ENCODE results near the gene GRK1. TPM values are rescaled to one million over a fixed set of nuclear protein-coding genes. Genes with fewer than 3 reads are reported as not detected.

GRK1 gene
- total and polyA plus RNA-seq, 2 of the 4 experiments (the other 2 are of a cell fraction): not detected

GRCh38 chr13:113650731-113651148 lies 16.3 kb upstream of the GRK1 start:
- Histone ChIP-seq H3K56ac (ENCODE audit: extremely low read depth, insufficient read depth, low read length) (no peak overlapping the region), H2BK5ac (ENCODE audit: low read depth, low read length, poor library complexity, severe bottlenecking) (no peak overlapping the region), H3K27ac (ENCODE audit: insufficient read depth, low read length) (no peak overlapping the region), H4K20me1 (ENCODE audit: insufficient read depth, low read length) (no peaks in the 10 kb centered on the region; the same call in 1 of the 2 replicates), H3K23ac (ENCODE audit: low read depth, low read length) (no peak overlapping the region), H2BK120ac (ENCODE audit: low read depth, low read length) (no peak overlapping the region), H3K4me1 (ENCODE audit: control insufficient read depth, insufficient read depth, low read length) (peaks cover 2% of the 10 kb centered on the region; the same call in 1 of the 2 replicates), H3K4me2 (ENCODE audit: low read depth, low read length) (no peak overlapping the region), H3K4ac (ENCODE audit: low read depth, low read length) (no peak overlapping the region), H2BK20ac (ENCODE audit: low read depth, low read length) (no peak overlapping the region), H3K9me3 (ENCODE audit: control insufficient read depth, insufficient read depth, low read length) (no peaks in the 10 kb centered on the region), H3K9ac (ENCODE audit: low read depth, low read length) (no peak overlapping the region), H2AFZ (replicated peaks; ENCODE audit: low read length, poor library complexity) (no peak overlapping the region), H3K18ac (ENCODE audit: low read depth, low read length) (no peak overlapping the region), H4K8ac (ENCODE audit: low read depth in 2 of 2, low read length in 2 of 2) (no peak overlapping the region), H3K9me1 (ENCODE audit: insufficient read depth, low read length) (0 out of 2 replicates have a peak, but pooled peaks cover 4% of the 10 kb centered on the region), H4K5ac (ENCODE audit: low read depth, low read length) (no peak overlapping the region), H3K4me3 (ENCODE audit: insufficient read depth, low read depth, low read length) (no peak overlapping the region), H3K14ac (replicated peaks; ENCODE audit: low read depth, low read length) (no peak overlapping the region), H4K91ac (ENCODE audit: insufficient read depth, low read depth, low read length) (no peak overlapping the region), H3K79me1 (ENCODE audit: low read depth in 1 of 2, low read length in 2 of 2) (no peaks in the 10 kb centered on the region), H2BK15ac (ENCODE audit: low read depth, low read length) (no peak overlapping the region), H2AK5ac (ENCODE audit: low read depth, low read length) (no peak overlapping the region), H2AK9ac (replicated peaks; ENCODE audit: low read depth, low read length, poor library complexity) (no peak overlapping the region), H3K27me3 (ENCODE audit: control insufficient read depth, insufficient read depth, low read length) (no peaks in the 10 kb centered on the region), H3K36me3 (ENCODE audit: control insufficient read depth, insufficient read depth, low read length) (peaks cover 1% of the 10 kb centered on the region; the same call in 1 of the 2 replicates)
- TF ChIP-seq RAD21 (IDR thresholded peaks at IDR 0.05; ENCODE audit: low read length): no peak
- TF ChIP-seq MXI1 (IDR thresholded peaks at IDR 0.05; ENCODE audit: borderline replicate concordance, low read depth, low read length): no peak
- TF ChIP-seq MAFK (IDR thresholded peaks at IDR 0.05; ENCODE audit: low read depth, low read length): no peak
- no peak for TF ChIP-seq FOS (IDR thresholded peaks at IDR 0.05; ENCODE audit: low read depth, low read length)
- no peak for TF ChIP-seq ELK1 (IDR thresholded peaks at IDR 0.05; ENCODE audit: borderline replicate concordance, low read depth, low read length)
- no peak for TF ChIP-seq USF2 (IDR thresholded peaks at IDR 0.05; ENCODE audit: low read depth, low read length)
- CTCF ChIA-PET: no interaction called here
- dilution Hi-C loops (cut with HindIII; ENCODE audit: low sequenced_read_pairs, unreplicated experiment): no loop called here
- POLR2A ChIA-PET (ENCODE audit: unreplicated experiment): no interaction called here
- BruUV-seq (replicated peaks): no TSS peak
- WGBS, 2 experiments (ENCODE audit: extremely low coverage in 2 of 2, insufficient read length in 1 of 2): 97% methylated on average over 12 of the region's 16 CpGs; no CpG with 5 or more reads in 1 of the 2 experiments
- DNase-seq: no peak
- no peak for ATAC-seq (ENCODE audit: low read depth)
- in situ Hi-C loops (cut with MboI; ENCODE audit: low sequenced_read_pairs): no loop called here
- intact Hi-C loops (cut with micrococcal nuclease): no loop called here

All from IMR-90 (cell line).